CD4-positive, alpha-beta T cell treated with Interleukin-15 for 4 hours (primary cell): Measurements from ENCODE around the gene HUNK.
"Not testable (repeated sequence)": the region's sequence is repeated elsewhere in the genome, so short reads cannot be mapped to it uniquely, and the experiment has no call there.

Experiments
- DNase-seq: peaks from one replicate; pipeline ENCODE4 v3.0.0-alpha.2; 2020; ENCODE audit warnings: low spot score

Gene HUNK

DNA sequence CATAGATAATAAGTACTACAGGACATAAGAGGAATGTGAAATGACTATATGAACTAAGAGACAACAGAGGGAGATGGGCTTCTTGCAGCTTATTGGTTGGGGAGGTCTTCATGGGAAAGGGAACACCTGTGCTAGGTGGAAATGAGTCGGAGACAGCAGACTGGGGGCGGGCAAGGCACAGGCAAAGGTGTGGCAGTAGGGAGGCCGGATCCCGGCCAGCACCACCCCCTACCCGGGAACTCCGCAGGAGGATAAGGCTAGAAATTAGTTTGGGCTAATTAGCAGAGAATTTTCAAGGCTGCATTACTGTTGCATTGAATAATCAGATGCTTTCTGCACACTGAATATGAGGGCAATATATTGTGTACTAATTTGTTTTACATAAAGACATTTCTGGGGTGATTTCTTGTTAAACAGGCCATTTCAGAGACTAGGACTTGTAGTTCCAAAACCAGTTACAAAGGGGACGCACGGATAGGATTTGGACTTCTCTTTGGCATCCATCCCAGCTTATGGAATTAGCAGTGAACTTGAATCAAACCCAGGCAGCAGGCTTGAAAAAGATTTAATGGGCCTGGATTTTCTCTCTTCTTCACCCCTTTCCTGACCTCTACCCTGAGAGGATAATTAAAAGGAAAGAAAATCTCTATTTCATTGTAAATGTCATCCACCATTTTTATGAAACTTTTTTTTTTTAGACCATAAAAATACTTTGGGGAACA, 2.2 kb upstream of the HUNK start:
- no peak for DNase-seq

DNA sequence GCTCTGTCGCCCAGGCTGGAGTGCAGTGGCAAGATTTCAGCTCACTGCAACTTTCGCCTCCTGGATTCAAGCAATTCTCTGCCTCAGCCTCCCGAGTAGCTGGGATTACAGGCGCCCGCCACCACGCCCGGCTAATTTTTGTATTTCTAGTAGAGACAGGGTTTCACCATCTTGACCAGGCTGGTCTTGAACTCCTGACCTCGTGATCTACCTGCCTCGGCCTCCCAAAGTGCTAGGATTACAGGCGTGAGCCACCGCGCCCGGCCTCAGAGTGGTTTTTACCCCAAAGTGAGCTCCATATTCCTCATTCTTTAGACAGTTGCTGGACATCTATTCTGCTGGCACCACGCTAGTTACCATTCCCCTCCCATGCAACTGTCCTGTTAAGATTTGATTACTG, 1.4 kb upstream of the HUNK start:
- DNase-seq = not testable (repeated sequence)

DNA sequence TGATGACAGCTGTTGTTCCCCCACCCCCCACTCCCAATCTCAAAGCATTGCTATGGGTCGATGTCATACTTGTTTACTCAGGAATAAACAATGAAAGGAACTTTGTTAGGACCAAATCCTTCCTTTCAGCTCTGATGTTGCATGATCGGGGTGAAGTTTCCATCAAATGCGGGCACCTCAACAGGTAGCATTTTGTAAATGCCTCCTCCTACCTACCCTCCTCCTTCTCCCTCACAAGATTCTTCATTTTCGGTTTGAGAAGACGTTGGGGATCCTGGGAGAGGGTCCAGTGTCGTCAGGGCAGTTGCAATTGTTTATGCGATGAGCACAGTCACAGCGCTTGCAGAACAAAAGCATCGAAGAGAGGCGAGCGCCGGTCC, 758 bp upstream of the HUNK start:
- DNase-seq = no peak

DNA sequence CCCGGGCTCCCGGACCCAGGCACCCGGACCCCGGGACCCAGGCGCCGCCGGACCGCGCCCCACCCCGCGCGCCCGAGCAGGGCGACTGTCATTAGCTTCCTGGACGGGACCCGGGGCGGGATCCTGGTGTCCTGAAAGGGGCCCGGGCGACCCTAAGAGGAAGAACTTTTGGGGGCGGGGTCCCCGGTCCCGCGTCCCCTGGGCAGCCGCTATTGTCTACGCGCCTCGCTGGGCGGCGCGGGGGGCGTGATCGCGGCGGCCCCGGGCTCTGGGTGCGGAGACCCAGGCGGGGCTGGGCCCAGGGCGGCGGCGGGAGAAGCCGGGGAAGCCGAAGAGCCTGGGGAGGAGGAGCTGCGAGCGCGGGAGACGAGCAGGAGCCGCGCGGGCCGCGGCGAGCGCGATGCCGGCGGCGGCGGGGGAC, 465 bp downstream of the HUNK start:
- no peak for DNase-seq

DNA sequence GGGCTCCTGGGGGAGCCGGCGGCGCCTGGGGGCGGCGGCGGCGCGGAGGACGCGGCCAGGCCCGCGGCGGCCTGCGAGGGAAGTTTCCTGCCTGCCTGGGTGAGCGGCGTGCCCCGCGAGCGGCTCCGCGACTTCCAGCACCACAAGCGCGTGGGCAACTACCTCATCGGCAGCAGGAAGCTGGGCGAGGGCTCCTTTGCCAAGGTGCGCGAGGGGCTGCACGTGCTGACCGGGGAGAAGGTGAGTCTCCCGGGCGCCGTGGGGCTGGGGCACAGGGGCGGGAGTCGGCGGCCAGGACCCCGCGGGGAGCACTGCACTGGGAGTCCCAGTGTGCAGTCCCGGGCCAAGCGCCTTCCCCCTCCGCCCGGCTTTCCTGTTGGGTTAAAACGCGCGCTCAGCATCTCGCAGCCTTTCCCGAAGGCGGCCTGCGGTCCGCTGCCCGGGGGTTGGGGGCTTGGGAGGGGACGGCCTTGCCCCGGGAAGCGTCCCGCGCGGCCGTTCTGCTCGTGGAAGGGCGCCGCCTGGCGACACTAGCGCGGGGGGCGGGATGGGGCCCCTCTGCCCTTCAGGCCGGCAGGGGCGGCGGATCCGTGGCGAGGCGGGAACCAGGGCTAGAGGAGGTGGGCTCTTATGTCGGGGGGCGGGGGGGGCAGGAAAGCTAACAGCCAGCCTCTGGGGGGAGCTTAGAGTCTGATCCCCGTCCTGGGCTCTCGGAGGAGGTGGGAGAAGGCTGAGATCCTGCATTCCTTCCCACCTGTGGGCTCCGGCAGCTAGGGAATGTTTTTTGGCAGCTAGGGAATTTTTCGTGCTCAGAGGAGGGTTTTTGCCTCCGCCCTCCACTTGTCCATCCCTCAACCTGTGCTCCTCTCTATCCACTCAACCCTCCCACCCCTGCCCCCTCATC, 1.1 kb downstream of the HUNK start:
- no peak for DNase-seq

DNA sequence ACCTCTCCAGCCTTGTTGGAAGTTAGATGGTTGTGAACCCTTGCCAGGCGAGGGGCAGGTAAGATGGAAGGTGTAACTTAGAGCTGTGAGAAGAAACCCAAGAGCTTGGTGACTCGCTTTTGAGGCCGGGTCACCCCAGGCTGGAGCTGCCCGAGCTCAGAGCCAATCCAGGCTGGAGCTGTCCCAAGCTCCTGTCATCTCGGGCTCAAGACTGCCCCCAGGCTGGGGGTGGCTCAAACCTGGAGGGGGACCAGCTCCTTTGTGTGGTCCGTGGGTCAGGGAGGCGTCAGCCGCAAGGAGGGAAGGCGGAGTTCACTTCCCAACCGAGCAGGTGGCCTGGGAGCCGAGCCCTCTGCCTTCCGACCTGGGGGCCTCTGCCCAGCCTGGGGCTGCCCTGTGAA, 2.0 kb downstream of the HUNK start:
- DNase-seq = no peak

DNA sequence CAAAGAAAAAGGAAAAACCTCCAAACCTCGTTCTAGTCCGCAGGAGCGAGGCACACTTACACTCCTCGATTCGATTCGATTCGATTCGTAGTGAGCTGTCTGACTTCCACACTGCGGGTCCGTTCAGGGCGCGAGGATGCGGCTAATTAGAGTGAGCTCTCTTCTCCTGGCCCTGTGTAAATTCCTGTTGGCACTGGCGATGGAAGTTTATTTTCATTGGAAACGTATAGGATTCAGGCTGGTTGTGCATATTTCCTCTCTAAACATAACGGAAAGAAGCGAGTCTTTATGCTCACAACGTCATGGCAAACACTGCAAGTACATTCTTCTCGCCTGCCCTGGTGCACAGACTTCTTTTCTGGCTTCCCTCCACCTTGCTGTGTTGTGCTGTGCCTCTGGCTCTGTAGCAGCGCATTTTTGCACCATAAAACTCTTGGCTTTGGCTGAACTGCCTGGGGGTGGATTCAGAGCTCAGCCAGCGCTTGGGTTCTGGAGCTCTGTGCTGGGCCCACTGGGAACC, 2.7 kb downstream of the HUNK start:
- no peak for DNase-seq

DNA sequence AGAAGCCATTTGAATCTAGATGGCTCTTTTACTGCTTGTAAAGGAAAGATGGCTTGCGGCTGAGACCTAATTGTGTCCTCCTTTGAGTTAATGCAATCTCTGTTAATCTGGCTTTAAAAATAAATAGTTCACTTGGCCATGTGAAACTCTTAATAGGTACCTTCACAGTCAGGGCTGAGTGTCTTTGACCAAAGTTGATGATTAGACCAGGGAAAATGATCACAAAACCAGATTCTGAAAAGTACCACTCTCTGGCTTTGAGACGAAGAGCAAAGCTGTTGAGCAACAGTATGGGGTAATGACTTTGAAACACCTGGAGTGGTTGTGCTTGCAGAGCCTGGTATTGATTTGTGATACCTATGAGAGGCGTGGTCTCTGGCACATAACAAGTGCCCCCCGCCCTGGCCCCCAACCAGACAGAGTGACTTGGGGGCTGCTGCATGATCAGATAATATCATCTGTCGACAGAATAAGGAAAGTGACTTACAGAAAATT, 4.7 kb downstream of the HUNK start:
- DNase-seq = no peak

DNA sequence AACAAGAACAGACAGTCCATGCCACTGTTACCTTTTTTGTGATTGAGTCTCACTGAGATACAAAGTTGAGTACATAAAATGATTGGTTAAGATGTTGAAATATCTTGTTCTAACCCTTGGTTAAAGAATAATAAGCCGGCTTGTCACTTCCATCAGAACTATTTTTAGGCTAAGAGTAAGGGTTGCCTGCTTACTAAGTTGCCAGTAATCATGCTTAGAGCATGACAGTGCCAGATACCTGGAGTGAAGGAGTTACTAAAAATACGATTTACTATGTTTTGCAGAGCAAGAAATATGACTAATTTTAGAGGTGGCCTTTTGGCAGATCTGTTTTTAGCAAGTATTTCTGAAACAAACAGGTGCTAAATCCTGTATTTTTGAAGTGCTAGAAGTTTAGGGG, 6.0 kb downstream of the HUNK start:
- DNase-seq = no peak

DNA sequence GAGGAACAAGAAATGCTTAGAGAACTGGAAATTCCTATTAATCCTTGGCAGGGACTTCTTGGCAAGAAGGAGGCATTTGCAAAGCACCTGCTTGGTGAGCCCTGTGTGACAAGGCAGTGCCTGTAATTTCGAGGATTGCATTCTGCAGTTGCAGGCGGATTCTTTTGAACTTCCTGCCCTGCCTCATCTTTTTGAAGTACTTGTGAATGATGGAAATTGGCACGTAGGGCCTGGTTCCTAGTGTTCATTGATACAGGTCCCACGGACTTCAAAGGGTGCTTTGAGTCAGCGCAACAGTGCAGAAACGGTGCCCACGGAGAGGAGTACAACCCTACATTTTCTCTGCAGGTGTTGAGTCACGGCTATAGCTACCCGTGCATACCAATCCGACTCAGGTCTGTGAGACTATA, 6.4 kb downstream of the HUNK start:
- no peak for DNase-seq

DNA sequence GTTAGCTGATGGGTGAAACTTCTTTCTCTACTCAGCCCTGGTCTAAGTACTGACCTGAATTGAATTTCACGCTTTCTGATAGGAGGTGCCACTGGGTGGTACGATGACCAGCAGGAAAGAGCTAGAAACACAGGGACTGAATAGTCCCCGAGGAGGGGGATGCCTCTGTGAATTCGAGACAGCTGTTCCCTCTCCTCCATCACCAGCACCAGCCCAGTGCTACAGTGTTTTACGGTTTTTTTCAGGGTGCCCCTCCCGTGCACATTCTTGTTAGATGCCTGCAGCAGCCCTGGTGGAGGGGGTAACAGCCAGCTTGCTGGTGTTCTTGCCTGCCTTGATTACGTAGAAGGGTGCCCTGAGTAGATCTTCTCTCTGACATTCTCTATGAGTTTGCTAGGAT, 7.1 kb downstream of the HUNK start:
- no peak for DNase-seq

DNA sequence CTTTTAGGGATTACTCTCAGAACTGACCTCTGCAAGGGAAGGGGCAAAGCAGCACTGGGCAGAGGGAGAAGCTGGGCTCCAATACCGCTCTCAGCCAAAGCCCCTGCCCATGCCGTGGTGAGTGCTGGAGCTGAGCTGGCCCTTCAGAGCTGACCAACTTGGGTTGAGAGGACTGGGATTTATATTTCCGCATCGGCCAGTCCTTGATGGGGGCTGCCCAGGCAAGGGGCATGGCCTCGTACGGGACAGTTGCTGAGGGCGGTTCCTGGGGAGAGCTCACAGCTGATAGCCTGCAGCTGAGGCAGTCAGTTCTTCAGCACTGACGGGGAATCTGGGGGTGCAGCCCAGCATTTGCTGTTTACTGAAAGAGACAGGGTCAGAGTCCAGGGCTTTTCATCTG, 8.0 kb downstream of the HUNK start:
- no peak for DNase-seq

DNA sequence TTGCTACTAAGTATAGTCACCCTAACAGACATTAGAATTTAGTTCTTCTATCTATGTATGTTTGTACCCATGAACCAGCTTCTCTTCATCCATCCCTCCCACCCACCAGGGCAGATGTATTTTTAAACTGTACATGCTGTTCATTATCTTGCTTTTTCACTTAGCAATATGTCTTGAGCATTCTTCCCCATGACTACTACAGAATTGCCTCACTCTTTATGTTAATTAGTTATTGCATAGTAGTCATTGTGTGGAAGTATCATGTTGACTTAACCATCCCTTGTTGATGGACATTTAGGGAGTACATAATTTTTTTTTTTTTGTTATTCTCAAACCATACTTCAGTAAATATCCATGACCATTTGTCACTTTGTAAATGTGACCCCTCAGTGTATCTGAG, 9.9 kb downstream of the HUNK start:
- no peak for DNase-seq

DNA sequence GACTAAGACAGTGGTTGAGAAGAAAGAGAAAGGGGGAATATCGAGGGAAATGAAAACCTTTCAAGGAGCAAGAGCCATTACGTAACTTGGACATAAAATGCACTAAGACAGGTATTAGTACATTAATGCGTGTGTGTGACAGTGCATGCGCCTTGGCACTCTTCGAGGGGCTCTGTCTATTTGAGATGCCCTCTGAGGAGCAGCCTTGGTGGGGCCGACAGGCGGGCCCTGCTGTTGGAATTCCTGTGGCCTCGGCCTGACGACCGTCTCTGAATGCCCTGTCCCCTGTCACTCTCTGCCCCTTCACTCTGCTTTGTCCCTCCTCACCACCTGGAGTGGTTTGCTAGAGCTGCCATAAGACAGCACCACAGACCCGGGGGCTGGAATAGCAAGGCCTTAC, 12.3 kb downstream of the HUNK start:
- no peak for DNase-seq

DNA sequence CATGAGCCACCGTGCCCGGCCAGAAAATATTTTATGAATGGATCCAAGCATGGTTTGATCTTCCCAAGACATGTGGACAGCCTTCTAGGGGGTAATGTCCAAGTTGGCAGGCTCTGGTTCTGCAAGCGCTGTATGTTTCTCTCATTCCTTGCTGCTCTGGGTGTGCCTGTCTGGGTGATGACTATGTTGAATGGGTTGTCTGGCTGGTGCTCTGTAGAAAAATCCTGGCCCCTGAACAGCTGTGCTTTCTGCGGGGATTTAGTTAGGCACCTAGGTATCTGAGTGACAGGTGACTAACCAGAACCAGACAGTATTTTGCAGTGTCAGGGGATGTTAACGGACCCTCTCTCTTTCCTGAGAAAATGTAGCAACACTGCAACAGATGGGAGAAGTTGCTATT, 14.1 kb downstream of the HUNK start:
- no peak for DNase-seq

DNA sequence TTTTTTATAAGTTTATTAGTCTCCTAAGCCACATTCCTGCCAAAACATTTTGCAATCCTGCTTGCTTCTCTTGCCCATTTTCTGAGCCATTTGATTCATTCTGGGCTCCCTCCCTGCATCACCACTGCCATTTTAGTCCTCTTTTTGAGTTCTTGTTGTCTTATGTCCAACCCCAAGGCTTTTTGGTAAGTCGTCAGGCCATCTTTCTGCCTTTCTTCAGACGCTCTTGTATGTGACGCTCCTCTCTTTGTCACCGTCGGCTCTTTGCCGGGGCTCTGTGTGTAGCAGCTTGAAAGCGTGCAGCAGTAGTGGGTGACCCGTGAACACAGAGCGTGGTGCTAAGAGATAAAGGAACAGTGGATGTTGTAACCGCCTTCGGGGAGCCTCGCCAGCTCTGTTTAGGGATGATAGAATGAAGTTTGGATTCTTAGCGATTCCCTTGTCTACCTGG, 14.6 kb downstream of the HUNK start:
- no peak for DNase-seq

DNA sequence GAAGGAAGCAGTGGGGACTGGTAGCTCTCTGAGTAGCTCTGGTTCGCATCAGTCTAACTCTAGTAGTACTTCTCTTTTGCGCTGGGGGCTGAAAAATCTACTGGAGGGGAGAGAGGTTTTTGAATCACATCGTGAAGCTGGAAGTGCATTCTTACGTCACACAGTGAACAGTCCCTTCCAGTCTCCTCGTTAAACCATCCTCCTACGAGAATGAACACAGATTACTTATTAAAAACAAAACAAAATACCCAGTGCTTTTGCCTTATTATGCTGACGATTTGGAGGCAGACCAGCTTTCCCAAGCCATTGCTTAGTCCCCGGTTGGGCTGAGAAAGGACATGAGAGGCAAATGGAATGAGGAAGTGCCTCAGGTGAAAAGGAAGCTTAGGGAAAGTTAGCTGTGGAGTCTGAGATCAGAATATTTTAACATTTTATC, 16.1 kb downstream of the HUNK start:
- DNase-seq = no peak

DNA sequence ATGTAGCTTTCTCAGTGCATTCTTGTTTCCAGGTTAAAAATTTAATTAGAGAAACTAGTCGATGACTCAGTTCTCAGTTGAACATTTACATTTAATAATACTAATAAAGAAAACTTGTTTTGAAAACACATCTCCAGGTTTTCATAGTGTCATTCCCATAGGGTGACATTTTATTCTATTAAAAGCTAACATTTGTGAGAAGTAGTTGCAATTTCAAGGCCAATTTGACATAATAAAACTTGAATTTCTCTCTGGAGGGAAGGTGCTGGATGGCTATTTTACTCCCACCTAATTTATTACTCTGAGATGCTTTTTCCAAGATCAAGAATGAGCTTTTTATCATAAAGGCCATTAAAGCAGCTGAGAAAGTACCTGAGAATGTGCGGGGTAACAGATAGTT, 16.6 kb downstream of the HUNK start:
- DNase-seq = no peak

DNA sequence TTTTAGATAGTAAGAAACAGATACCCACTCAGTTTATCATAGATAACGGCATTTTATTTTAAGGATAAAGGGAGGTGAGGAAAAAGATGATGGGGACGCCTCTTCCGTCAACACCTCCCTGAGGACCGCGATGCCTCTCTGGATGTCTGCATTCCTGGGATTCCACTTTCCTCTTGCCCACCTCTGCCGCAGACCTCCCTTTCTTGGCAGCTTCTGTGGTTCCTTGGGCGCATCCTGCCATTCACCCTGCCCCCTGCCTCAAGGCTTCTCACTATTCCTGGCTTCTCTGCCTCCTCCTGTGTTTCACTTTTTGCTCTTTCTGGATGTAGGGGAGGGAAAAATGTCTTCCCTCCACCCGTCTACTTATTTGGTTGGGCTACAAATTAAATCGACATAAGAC, 19.9 kb downstream of the HUNK start:
- no peak for DNase-seq

DNA sequence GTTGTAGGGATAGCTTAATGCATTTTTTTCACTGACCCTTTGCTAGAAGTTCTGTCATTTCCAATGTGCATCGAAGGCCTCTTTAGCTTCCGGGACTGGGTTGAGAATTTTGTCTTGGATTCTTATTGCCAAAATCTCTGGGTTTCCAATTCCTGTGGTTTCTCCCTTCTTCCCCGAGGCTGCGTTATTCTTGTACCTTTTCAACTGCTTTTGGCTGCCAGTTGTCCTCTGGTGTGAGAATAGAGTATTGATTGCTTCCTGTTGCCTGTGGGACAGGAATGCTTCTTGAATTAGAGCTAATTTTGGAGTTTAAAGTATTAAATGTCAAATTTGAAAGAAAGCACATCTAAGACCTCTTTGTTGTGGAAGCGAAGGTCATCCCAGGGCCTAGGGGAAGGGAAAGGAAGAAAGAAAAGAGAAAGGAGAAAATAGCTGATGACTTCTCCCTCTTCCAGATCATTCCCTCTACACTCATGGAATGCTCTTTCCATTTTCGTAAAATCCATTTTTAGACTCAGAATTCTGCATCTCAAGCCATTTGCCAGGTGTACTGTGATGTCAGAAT, 21.1 kb downstream of the HUNK start:
- no peak for DNase-seq

DNA sequence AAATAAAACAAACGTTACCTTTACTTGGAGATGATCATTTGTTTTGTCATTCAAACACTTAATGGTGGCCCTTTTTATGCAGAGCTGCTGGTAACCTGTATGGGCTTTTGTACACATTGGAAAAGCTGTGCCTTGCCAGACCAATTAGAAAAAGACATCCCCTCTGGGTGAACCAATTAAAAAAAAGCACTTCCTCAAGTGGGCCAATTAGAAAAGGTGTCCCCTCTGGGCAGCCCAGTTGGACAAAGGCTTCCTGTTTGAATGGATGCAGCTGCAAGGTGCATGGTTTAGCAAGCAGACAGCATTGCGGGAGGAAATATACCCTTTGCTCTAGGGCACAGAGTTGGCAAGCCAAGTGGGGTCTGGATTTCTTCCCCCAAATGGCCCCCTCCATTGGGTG, 21.6 kb downstream of the HUNK start:
- no peak for DNase-seq

DNA sequence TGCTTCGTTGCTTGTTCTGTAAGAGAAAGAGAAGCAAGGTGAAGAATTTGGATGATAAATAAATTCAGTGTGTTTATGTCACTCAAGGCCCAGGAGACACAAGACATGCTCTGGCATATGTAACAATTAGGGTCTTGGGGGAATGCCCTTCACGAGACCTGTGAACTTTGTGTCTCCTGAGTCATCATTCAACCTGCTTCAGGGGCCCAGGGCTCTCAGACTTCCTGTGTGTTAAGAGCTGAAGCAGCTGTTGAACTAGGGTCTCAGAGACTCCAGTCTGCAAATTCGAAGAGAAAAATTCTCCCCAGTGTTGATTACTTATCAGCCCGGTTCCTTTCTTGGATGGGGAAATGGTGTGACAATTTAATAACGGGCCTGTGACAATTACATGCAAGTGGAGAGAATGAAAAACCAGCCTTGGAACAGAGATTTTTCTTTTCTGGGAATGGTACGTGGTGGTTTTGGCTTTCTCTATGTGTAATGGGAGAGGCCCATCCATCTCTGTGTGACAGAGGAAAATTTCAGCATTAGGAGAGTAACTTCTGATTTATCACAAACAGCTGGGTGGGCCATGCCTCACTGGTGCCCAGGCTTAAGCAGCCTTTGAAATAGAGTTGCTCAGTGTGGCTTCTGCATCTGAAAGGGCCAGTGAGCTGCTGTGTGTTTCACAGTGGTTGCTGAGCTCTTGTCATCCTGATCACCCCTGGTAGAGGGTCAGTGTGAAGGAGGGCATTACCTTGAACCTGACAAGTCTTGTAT, 22.4 kb downstream of the HUNK start:
- DNase-seq = no peak
